ENCODE measurements around the gene BCAR3.
A peak's percentile ranks its signal among the peaks of the same experiment; 100 is the strongest.

Gene BCAR3

DNA sequence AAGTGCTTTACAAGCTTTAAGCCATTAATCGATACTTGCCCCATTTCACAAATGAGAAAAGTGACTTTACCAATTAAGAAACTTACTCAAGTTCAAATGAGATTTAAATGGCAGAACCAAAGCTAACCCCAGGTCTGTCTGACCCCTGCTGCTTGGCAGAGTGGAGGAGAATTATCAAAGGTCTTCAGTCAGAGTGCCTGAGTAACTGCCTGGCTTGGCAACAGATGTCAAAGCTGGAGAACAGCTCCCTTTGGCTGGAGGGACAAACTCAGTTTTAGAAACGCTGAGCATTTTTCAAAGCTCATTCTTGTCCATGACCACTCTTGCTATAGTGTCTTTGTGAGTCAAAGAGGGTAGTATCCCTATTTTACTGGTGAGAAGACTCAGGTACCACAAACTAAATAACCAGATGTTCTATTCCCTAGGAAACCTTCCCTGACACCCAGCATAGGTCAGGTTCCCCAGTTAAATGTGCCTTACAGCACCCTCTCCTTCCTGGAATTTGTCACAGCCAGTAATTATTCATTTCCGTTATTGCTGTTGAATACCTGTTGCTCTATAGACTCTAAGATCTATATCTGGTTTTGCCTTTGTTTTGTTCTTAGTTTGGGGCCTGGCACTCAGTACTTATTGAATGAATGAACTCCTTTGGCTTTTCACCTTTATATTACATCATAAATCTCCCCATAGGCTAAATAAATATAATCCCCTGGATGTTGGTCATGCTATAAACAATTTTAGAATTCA lies 5.0 kb upstream of the BCAR3 start:
- TF ChIP-seq GATA3 (IDR thresholded peaks at IDR 0.05; ENCODE audit: low read depth, low read length) (no peak), GATA2 (IDR thresholded peaks at IDR 0.05; ENCODE audit: low read depth, low read length) (no peak)

GRCh38 chr1:93685918-93686317 lies 4.3 kb upstream of the BCAR3 start:
- TF ChIP-seq GATA3 (IDR thresholded peaks at IDR 0.05; ENCODE audit: low read depth, low read length) (no peak), GATA2 (IDR thresholded peaks at IDR 0.05; ENCODE audit: low read depth, low read length) (no peak)

DNA sequence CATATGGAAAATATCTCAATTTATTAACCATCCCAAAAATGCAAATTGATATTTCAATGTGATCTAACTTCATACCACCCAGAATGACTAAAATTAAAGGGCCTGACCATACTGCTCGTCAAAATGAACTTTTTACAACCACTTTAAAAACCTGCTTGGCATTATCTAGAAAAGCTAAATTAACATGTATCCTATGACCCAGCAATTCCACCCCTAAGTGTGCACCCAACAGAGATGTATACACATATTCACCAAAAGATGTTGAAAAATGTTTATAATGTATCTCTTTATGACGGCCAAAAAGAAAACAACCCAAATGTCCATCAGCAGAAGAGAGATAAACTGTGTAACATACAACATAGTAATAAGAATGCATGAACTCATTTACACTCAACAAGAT lies 1.6 kb upstream of the BCAR3 start:
- no peak for TF ChIP-seq GATA3 (IDR thresholded peaks at IDR 0.05; ENCODE audit: low read depth, low read length)
- no peak for TF ChIP-seq GATA2 (IDR thresholded peaks at IDR 0.05; ENCODE audit: low read depth, low read length)

- TF ChIP-seq GATA3 (IDR thresholded peaks at IDR 0.05; ENCODE audit: low read depth, low read length) (no peak), GATA2 (IDR thresholded peaks at IDR 0.05; ENCODE audit: low read depth, low read length) (no peak)
Observed at GRCh38 chr1:93681989-93682412, 364 bp upstream of the BCAR3 start.

DNA sequence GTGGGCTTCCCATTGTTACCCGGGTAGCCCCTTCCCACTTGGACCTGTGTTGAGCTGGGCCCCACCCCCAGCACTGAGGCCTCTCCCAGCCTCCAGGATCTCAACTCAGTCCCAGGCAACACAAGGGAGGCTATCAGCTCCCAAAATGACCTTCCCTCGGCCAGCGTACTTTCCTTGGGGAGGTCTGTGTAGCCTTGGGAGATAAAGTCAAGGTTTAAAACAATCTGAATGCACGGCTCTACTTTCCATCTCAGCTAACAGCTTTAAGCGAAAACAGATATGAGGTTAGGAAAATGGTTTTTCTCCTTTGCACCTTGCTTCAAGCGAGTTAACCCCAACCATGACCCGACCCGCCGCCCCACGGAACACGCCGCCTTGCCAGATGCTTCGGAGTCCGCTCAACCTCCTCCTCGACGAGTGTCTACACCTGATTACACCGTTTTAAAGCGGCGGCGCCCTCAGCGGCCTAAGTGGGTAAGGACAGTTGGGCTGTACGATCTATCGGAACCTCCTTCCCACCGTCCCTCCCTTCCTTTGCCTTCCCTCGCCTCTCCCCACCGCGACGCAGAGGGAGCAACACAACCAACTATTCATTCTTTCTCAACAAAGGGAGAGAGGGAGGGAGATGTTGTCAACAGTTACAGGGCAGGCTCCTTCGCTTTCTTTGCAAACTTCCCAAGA lies 1.1 kb downstream of the BCAR3 start:
- TF ChIP-seq GATA3 (IDR thresholded peaks at IDR 0.05; ENCODE audit: low read depth, low read length) (no peak), GATA2 (IDR thresholded peaks at IDR 0.05; ENCODE audit: low read depth, low read length) (no peak)

DNA sequence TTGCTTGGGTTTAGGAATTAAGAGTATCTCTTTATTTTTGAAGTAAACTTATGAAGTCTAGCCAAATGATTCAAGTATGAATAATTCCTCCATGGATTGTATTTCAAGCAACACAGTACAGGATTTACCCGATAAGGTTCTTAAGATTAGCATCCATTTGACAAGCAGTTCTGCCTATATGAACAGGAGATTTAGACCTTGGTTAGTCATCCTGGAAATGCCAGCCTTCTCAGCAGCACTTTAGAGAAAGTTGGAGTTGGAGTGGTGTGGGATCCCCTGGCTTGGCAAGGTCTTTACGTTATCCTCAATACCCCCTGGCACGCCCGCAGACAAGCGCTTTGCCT lies 1.6 kb downstream of the BCAR3 start:
- TF ChIP-seq GATA3 (IDR thresholded peaks at IDR 0.05; ENCODE audit: low read depth, low read length), result no peak
- TF ChIP-seq GATA2 (IDR thresholded peaks at IDR 0.05; ENCODE audit: low read depth, low read length), result no peak

DNA sequence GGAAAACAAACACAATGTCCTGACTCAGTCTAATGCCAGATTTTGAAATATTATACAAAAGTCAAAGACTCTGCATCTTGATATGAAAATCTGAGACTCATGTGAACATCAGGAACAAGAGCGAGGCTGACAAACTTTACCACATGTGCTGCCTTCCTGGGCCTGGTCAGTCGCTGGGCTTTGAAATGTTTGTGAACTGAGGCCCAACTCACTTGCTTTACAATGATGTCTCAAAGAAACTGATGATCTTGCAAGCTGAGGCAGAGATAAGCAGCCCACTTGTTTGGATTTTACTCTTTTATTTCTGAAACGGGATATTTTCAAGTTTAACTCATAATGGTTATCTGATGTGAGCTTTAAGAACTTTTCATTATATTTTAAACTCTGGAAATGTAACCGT lies 2.1 kb downstream of the BCAR3 start:
- TF ChIP-seq GATA3 (IDR thresholded peaks at IDR 0.05; ENCODE audit: low read depth, low read length), result no peak
- TF ChIP-seq GATA2 (IDR thresholded peaks at IDR 0.05; ENCODE audit: low read depth, low read length), result no peak

DNA sequence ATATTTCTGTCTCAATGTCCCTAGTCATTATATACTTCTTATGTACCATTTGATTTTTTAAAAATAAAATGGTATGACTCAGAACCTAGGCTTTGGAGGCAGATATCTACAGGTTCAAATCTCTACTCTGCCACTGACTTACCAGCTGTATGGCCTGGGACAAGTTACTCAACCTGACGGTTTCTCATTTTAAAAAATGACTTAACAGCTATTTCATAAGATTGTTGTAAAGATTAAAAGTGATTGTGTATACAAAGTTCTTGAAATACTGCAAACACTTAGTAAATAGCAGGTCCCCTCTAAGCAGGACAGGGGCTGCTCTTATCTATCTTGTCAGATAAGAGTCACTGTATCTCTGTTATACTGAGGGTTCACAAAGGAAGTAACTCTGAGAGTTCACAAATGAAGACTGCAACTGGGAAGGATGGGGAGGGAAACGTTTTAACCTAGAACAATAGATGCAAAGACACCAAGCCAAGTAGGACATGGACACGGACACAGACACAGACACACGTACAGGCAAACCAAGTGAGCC lies 2.6 kb downstream of the BCAR3 start:
- TF ChIP-seq GATA2 (IDR thresholded peaks at IDR 0.05; ENCODE audit: low read depth, low read length) (no peak), GATA3 (IDR thresholded peaks at IDR 0.05; ENCODE audit: low read depth, low read length) (no peak)

- TF ChIP-seq GATA3 (IDR thresholded peaks at IDR 0.05; ENCODE audit: low read depth, low read length) (no peak), GATA2 (IDR thresholded peaks at IDR 0.05; ENCODE audit: low read depth, low read length) (no peak)
Observed at GRCh38 chr1:93678491-93678890, 3.1 kb downstream of the BCAR3 start.

DNA sequence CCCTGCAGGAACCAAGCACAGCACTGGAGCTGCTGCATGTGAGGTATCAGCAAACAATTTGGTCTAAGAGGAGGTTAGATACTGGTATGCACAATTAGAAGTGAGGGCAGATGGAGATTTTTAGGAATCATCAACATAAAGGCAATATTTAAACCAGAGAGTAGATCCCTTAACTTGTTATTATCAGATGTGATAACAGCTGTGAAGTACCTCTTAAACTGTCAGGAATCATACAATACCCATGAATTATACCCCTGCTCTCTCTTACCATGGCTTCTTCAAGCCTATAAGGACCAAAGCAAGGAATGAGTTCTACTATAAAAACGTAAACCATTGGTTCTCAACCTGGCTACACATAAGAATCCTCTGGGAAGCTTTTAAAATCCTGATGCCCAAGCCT lies 3.9 kb downstream of the BCAR3 start:
- TF ChIP-seq GATA3 (IDR thresholded peaks at IDR 0.05; ENCODE audit: low read depth, low read length), result no peak
- TF ChIP-seq GATA2 (IDR thresholded peaks at IDR 0.05; ENCODE audit: low read depth, low read length), result no peak

- TF ChIP-seq GATA3 (IDR thresholded peaks at IDR 0.05; ENCODE audit: low read depth, low read length) (no peak), GATA2 (IDR thresholded peaks at IDR 0.05; ENCODE audit: low read depth, low read length) (no peak)
Observed at GRCh38 chr1:93676427-93676826, 5.2 kb downstream of the BCAR3 start.

DNA sequence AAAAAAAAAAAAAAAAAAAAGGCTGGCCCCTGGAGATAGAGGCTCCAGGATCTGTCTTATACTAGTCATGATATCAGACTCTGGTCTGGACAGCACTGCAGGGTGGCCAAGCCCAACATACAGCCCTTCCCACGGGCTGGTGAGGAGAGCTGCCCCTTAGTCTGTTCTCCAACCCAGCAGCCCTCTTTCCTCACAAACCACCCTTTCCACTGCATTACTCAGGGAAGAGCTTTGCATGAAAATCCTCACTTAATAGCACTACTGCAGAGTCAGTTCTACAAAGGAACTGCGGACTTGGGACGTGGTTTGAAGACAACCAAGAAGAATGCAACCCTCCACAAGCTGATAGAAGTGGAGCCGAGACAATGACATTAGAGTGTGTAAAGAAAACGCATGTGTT lies 5.7 kb downstream of the BCAR3 start:
- TF ChIP-seq GATA3 (IDR thresholded peaks at IDR 0.05; ENCODE audit: low read depth, low read length) (no peak), GATA2 (IDR thresholded peaks at IDR 0.05; ENCODE audit: low read depth, low read length) (no peak)

DNA sequence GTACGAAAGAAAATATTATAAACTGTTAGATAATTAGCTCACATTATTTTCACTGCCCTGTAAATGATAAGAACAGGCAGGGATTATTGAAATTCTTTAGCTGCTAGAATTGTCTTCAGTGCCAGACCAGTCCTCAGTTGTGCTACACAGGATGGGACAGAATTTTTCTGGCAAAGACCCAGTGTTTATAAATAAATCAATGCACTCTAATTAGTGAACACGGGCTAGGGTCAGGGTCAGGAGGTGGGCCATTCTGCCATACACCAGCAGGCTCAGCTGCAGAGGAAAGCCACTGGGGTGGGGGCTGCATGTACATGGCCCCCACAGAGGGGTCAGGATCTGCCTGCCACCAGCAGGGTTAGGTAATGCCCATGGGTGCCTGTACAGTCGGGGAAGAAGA lies 6.4 kb downstream of the BCAR3 start:
- TF ChIP-seq GATA2 (IDR thresholded peaks at IDR 0.05; ENCODE audit: low read depth, low read length) (no peak), GATA3 (IDR thresholded peaks at IDR 0.05; ENCODE audit: low read depth, low read length) (no peak)

DNA sequence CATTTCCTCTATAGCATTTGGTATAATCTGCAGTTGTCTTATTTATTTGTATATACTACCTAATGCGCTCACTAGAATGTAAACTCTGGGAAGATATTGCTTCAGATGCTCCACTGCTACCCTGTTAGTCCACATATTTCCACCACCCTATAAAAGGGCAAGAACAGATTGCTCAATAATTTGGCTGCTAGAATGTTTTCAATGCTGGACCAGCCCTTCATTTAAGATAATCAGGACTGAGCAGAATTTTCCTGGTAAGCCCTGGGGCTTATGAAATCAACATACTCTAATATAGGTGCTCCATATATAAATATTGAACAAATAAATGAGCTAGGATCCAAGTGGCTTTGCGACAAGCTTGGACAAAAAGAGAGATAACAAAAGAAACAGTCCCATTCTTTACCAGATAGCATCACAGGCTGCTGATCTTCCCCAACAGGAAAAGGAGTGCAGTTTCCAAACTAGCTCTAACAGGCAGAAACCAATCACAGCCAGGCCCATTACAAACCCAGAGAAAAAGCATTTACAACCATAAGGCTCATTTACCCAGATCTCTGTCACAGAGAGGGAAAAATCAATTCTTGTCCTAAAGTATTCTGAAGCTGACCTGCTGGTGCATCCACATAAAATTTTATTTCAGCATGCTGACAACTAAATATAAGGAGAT lies 8.3 kb downstream of the BCAR3 start:
- TF ChIP-seq GATA2 (IDR thresholded peaks at IDR 0.05; ENCODE audit: low read depth, low read length) (peak; percentile 76), GATA3 (IDR thresholded peaks at IDR 0.05; ENCODE audit: low read depth, low read length) (no peak)

Data from SH-SY5Y (cell line).